ENCODE results near the gene ELMO3.

Gene ELMO3

GRCh38 chr16:67226804-67227566 is 28.1 kb downstream of the ELMO3 start, which contains the start of gene TMEM208:
TSS of gene TMEM208 (plus strand) at chr16:67227130. CDS start at chr16:67227219, 89 bp downstream.
- DNase-seq: peak; percentile 96

GRCh38 chr16:67227567-67227921 is 28.6 kb downstream of the ELMO3 start:
- DNase-seq: no peak

- no peak for DNase-seq
Measured at GRCh38 chr16:67228034-67228785, 29.3 kb downstream of the ELMO3 start.

- no peak for DNase-seq
Measured at GRCh38 chr16:67228905-67229304, 30.0 kb downstream of the ELMO3 start.

GRCh38 chr16:67229906-67230808 is 31.2 kb downstream of the ELMO3 start:
- no peak for DNase-seq

GRCh38 chr16:67230809-67231660 is 32.1 kb downstream of the ELMO3 start:
- no peak for DNase-seq

GRCh38 chr16:67233596-67233995 is 34.7 kb downstream of the ELMO3 start:
- no peak for DNase-seq

- no peak for DNase-seq
Measured at GRCh38 chr16:67234180-67234597, 35.3 kb downstream of the ELMO3 start.

- peak; percentile 66 for DNase-seq
Measured at GRCh38 chr16:67235816-67236562, 37.1 kb downstream of the ELMO3 start.

- peak; percentile 73 for DNase-seq
Measured at GRCh38 chr16:67236563-67237395, 37.8 kb downstream of the ELMO3 start.

GRCh38 chr16:67237396-67238277 is 38.7 kb downstream of the ELMO3 start:
- DNase-seq: no peak

- no peak for DNase-seq
Measured at GRCh38 chr16:67238278-67238575, 39.3 kb downstream of the ELMO3 start.

GRCh38 chr16:67238806-67239470 is 40.0 kb downstream of the ELMO3 start:
- no peak for DNase-seq

- no peak for DNase-seq
Measured at GRCh38 chr16:67240506-67240905, 41.6 kb downstream of the ELMO3 start.

- DNase-seq: no peak
Measured at GRCh38 chr16:67241008-67241900, 42.3 kb downstream of the ELMO3 start.

GRCh38 chr16:67242138-67242730 is 43.3 kb downstream of the ELMO3 start:
- no peak for DNase-seq

- DNase-seq: no peak
Measured at GRCh38 chr16:67243481-67243880, 44.5 kb downstream of the ELMO3 start.

All from activated effector memory CD4-positive, alpha-beta T cell treated with Interleukin-2 at 50 U/mL for 16 hours (primary cell).